ENCODE data around the gene CR1L.

DNA sequence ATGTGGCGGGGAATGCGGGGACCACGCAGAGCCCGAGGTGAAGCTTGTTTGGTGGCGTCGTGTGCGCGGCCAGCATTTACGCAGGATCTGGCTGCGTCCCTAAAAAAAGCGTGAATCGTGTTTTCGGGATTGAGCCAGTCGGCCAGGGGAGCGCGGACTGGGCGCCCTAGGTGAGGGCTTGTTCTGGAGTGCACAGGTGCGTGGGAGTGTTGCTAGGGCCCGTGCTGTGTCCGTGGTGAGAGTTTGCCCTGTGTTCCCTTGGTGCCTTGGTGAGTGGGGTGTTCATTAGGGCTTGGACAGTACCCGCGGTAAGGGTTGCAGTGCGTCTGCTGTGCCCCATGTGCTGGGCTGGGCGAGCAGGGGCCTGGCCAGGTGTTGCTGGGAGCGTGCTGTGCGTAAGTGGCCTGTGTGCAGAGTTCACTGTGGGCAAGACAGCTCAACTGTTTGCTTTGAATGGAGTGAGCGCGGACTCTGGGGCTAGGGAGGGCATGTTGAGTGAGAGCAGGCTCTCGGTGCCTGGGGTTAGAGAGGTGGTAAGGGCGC, 107.6 kb downstream of the CR1L start:
- TF ChIP-seq, protein P1, sequence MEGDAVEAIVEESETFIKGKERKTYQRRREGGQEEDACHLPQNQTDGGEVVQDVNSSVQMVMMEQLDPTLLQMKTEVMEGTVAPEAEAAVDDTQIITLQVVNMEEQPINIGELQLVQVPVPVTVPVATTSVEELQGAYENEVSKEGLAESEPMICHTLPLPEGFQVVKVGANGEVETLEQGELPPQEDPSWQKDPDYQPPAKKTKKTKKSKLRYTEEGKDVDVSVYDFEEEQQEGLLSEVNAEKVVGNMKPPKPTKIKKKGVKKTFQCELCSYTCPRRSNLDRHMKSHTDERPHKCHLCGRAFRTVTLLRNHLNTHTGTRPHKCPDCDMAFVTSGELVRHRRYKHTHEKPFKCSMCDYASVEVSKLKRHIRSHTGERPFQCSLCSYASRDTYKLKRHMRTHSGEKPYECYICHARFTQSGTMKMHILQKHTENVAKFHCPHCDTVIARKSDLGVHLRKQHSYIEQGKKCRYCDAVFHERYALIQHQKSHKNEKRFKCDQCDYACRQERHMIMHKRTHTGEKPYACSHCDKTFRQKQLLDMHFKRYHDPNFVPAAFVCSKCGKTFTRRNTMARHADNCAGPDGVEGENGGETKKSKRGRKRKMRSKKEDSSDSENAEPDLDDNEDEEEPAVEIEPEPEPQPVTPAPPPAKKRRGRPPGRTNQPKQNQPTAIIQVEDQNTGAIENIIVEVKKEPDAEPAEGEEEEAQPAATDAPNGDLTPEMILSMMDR (conservative IDR thresholded peaks at IDR 0.05; ENCODE audit: low read length), result no peak
- TF ChIP-seq EZH2phosphoT487 (IDR thresholded peaks at IDR 0.05; ENCODE audit: borderline replicate concordance), result no peak

All from Loucy (cell line).